SK-N-SH treated with all-trans-retinoic acid at 6 μM for 48 hours (cell line): ENCODE data around the gene TTC38.

ENCODE experiments used
- ATAC-seq: fragments of 200-7000 bp; cut with Tn5 transposase; 3 replicates; pipeline ENCODE4 v1.9.1; 2020; ENCODE audit warnings: mild to moderate bottlenecking, moderate library complexity
- ARNTL ChIP-seq: fragments of 450-650 bp; formaldehyde crosslinking; IDR thresholded peaks from 2 replicates; pipeline ENCODE4 v1.5.0; 2020; ENCODE audit warnings: low read depth, mild to moderate bottlenecking, moderate library complexity, borderline replicate concordance
- BACH2 ChIP-seq: fragments of 250-450 bp; sonication (Bioruptor Pico); IDR thresholded peaks from 2 replicates; pipeline ENCODE4 v1.9.0; 2021; ENCODE audit warnings: mild to moderate bottlenecking, borderline replicate concordance
- CREB5 ChIP-seq: fragments of 250-450 bp; sonication (Bioruptor Pico); IDR thresholded peaks from 2 replicates; pipeline ENCODE4 v1.5.1; 2020; ENCODE audit warnings: low read depth, mild to moderate bottlenecking, moderate library complexity
- CSDC2 ChIP-seq: fragments of 250-450 bp; sonication (Bioruptor Pico); IDR thresholded peaks from 2 replicates; pipeline ENCODE4 v1.5.0; 2020; ENCODE audit warnings: mild to moderate bottlenecking, moderate library complexity
- CSRNP3 ChIP-seq: fragments of 250-450 bp; sonication (Bioruptor Pico); IDR thresholded peaks from 2 replicates; pipeline ENCODE4 v1.5.1; 2021; ENCODE audit warnings: mild to moderate bottlenecking, moderate library complexity
- ESRRG ChIP-seq: fragments of 250-450 bp; sonication (Bioruptor Pico); IDR thresholded peaks from 2 replicates; pipeline ENCODE4 v1.6.1; 2021; ENCODE audit warnings: mild to moderate bottlenecking
- GLIS3 ChIP-seq: fragments of 250-450 bp; sonication (Bioruptor Pico); IDR thresholded peaks from 2 replicates; pipeline ENCODE4 v1.5.0; 2020; ENCODE audit warnings: mild to moderate bottlenecking, moderate library complexity
- ISL1 ChIP-seq: fragments of 250-450 bp; sonication (Bioruptor Pico); IDR thresholded peaks from 2 replicates; pipeline ENCODE4 v2.1.2; 2022; ENCODE audit warnings: mild to moderate bottlenecking, moderate library complexity
- OSR1 ChIP-seq: fragments of 250-450 bp; sonication (Bioruptor Pico); IDR thresholded peaks from 2 replicates; pipeline ENCODE4 v1.8.0; 2022; ENCODE audit warnings: moderate library complexity, mild to moderate bottlenecking, inconsistent platforms
- PATZ1 ChIP-seq: fragments of 250-450 bp; sonication (Bioruptor Pico); IDR thresholded peaks from 2 replicates; pipeline ENCODE4 v1.8.0; 2020; ENCODE audit warnings: mild to moderate bottlenecking, moderate library complexity, borderline replicate concordance
- PPARA ChIP-seq: fragments of 250-450 bp; sonication (Bioruptor Pico); IDR thresholded peaks from 2 replicates; pipeline ENCODE4 v1.5.0; 2020; ENCODE audit warnings: mild to moderate bottlenecking, borderline replicate concordance
- RARB ChIP-seq: fragments of 250-450 bp; sonication (Bioruptor Pico); IDR thresholded peaks from 2 replicates; pipeline ENCODE4 v1.8.0; 2021; ENCODE audit warnings: mild to moderate bottlenecking, moderate library complexity
- SNAI2 ChIP-seq: fragments of 250-450 bp; sonication (Bioruptor Pico); IDR thresholded peaks from 2 replicates; pipeline ENCODE4 v1.5.0; 2020; ENCODE audit warnings: mild to moderate bottlenecking, moderate library complexity
- TCF4 ChIP-seq: fragments of 250-450 bp; sonication (Bioruptor Pico); IDR thresholded peaks from 2 replicates; pipeline ENCODE4 v1.8.0; 2021; ENCODE audit warnings: mild to moderate bottlenecking, moderate library complexity, borderline replicate concordance
- TOX ChIP-seq: fragments of 250-450 bp; sonication (Bioruptor Pico); IDR thresholded peaks from 2 replicates; pipeline ENCODE4 v1.8.0; 2021; ENCODE audit warnings: mild to moderate bottlenecking, moderate library complexity, borderline replicate concordance
- TSHZ2 ChIP-seq: fragments of 250-450 bp; sonication (Bioruptor Pico); IDR thresholded peaks from 2 replicates; pipeline ENCODE4 v1.5.0; 2020; ENCODE audit warnings: mild to moderate bottlenecking, moderate library complexity
- ZC3H10 ChIP-seq: fragments of 250-450 bp; sonication (Bioruptor Pico); IDR thresholded peaks from 2 replicates; pipeline ENCODE4 v1.5.1; 2021; ENCODE audit warnings: mild to moderate bottlenecking, moderate library complexity
- ZFP3 ChIP-seq: fragments of 250-450 bp; sonication (Bioruptor Pico); IDR thresholded peaks from 2 replicates; pipeline ENCODE4 v1.5.0; 2020; ENCODE audit warnings: mild to moderate bottlenecking, moderate library complexity
- ZFP30 ChIP-seq: fragments of 450-650 bp; formaldehyde crosslinking; IDR thresholded peaks from 2 replicates; pipeline ENCODE4 v1.5.0; 2022; ENCODE audit warnings: mild to moderate bottlenecking, moderate library complexity
- ZNF565 ChIP-seq: fragments of 450-650 bp; formaldehyde crosslinking; conservative IDR thresholded peaks from 2 replicates; pipeline ENCODE4 v1.5.0; 2020; ENCODE audit warnings: low read depth, mild to moderate bottlenecking, moderate library complexity
- ZNF8 ChIP-seq: fragments of 450-650 bp; formaldehyde crosslinking; IDR thresholded peaks from 2 replicates; pipeline ENCODE4 v1.5.0; 2020; ENCODE audit warnings: mild to moderate bottlenecking, moderate library complexity

The TTC38 gene

GRCh38 chr22:46241396-46242007 lies 26.3 kb upstream of the TTC38 start:
- ATAC-seq, result no peak; the same call in 2 of the 3 replicates
- TF ChIP-seq ARNTL (CRISPR knock-in tag) (no peak), TSHZ2 (CRISPR knock-in tag) (peak; percentile 75), GLIS3 (CRISPR knock-in tag) (0 out of 2 replicates have a peak, but pooled peaks have one; percentile 18), ZFP30 (CRISPR knock-in tag) (no peak), ZFP3 (CRISPR knock-in tag) (no peak), BACH2 (no peak), ESRRG (CRISPR knock-in tag) (no peak), CREB5 (no peak), TOX (no peak), ZC3H10 (CRISPR knock-in tag) (no peak), RARB (CRISPR knock-in tag) (no peak), TCF4 (CRISPR knock-in tag) (peak; percentile 96), OSR1 (CRISPR knock-in tag) (no peak), CSRNP3 (CRISPR knock-in tag) (peak; percentile 39; the same call in 1 of the 2 replicates), ISL1 (CRISPR knock-in tag) (peak; percentile 41; the same call in 1 of the 2 replicates), PPARA (CRISPR knock-in tag) (no peak), CSDC2 (CRISPR knock-in tag) (no peak)
- TF ChIP-seq, all 23 proteins: peak for 5

GRCh38 chr22:46242076-46242475 lies 25.7 kb upstream of the TTC38 start:
- ATAC-seq, result no peak
- TF ChIP-seq TCF4 (CRISPR knock-in tag) (no peak), ZNF8 (CRISPR knock-in tag) (no peak), ZFP30 (CRISPR knock-in tag) (no peak), CREB5 (no peak), ZNF565 (CRISPR knock-in tag) (no peak), TSHZ2 (CRISPR knock-in tag) (no peak), SNAI2 (CRISPR knock-in tag) (no peak), RARB (CRISPR knock-in tag) (no peak), GLIS3 (CRISPR knock-in tag) (no peak), PATZ1 (CRISPR knock-in tag) (no peak)
